GM12891 (cell line): Measurements from ENCODE around the gene PMP22.

ENCODE experiments used
- PAX5 ChIP-seq: IDR thresholded peaks from 2 replicates; pipeline ENCODE4 v1.6.1; 2011; ENCODE audit warnings: low read length, moderate library complexity, mild to moderate bottlenecking; ENCODE audit not compliant: insufficient read depth, severe bottlenecking
- POLR2A ChIP-seq: IDR thresholded peaks from 2 replicates; pipeline ENCODE4 v1.6.1; 2011; ENCODE audit warnings: low read depth, low read length, control low read depth
- POLR2AphosphoS5 ChIP-seq: IDR thresholded peaks from 2 replicates; pipeline ENCODE4 v1.6.1; 2011; ENCODE audit warnings: low read depth, low read length, control low read depth
- SPI1 ChIP-seq: IDR thresholded peaks from 2 replicates; pipeline ENCODE4 v1.6.1; 2011; ENCODE audit warnings: low read depth, low read length, control low read depth
- TAF1 ChIP-seq: IDR thresholded peaks from 2 replicates; pipeline ENCODE4 v1.6.1; 2011; ENCODE audit warnings: low read depth, low read length, control low read depth

GRCh38 chr17:15216481-15216880 is 48.6 kb downstream of the PMP22 start:
- TF ChIP-seq POLR2A (no peak), TAF1 (no peak), POLR2AphosphoS5 (no peak), SPI1 (no peak), PAX5 (no peak)
